HT-29 (cell line): Measurements from ENCODE around the gene SLC26A4. TPM values are rescaled to one million over a fixed set of nuclear protein-coding genes. Genes with fewer than 3 reads are reported as not detected.

Source experiments
- DNase-seq: peaks from one replicate; pipeline ENCODE4 v3.0.0-alpha.2; 2015; ENCODE audit warnings: low spot score
- total RNA-seq: library from RNA; depleted of rRNA; stranded (reverse); fragments of >200 nt; shearing (Covaris generic); gene quantifications from 2 replicates; pipeline ENCODE4 v1.2.3, GENCODE V29; 2014

Gene SLC26A4
- total RNA-seq, 1 experiment from 2014 or later: not detected

- no peak for DNase-seq
Observed at GRCh38 chr7:107659666-107660065, 962 bp upstream of the SLC26A4 start.

GRCh38 chr7:107661081-107661864 is 645 bp downstream of the SLC26A4 start:
- no peak for DNase-seq

- DNase-seq: no peak
Observed at GRCh38 chr7:107661865-107662379, 1.3 kb downstream of the SLC26A4 start.

GRCh38 chr7:107663196-107663595 is 2.6 kb downstream of the SLC26A4 start:
- DNase-seq: no peak

- DNase-seq: no peak
Observed at GRCh38 chr7:107666790-107667189, 6.2 kb downstream of the SLC26A4 start.

GRCh38 chr7:107667341-107667740 is 6.7 kb downstream of the SLC26A4 start:
- DNase-seq: no peak

GRCh38 chr7:107668296-107668695 is 7.7 kb downstream of the SLC26A4 start:
- DNase-seq: no peak

- DNase-seq: no peak
Observed at GRCh38 chr7:107672183-107672582, 11.6 kb downstream of the SLC26A4 start.

- DNase-seq: no peak
Observed at GRCh38 chr7:107676249-107676648, 15.6 kb downstream of the SLC26A4 start.

GRCh38 chr7:107678110-107678753 is 17.6 kb downstream of the SLC26A4 start:
- DNase-seq: no peak

- DNase-seq: no peak
Observed at GRCh38 chr7:107680478-107680877, 19.9 kb downstream of the SLC26A4 start.

GRCh38 chr7:107682886-107683285 is 22.3 kb downstream of the SLC26A4 start:
- DNase-seq: no peak

- DNase-seq: no peak
Observed at GRCh38 chr7:107684287-107684686, 23.7 kb downstream of the SLC26A4 start.

GRCh38 chr7:107684947-107685463 is 24.4 kb downstream of the SLC26A4 start:
- no peak for DNase-seq

- DNase-seq: no peak
Observed at GRCh38 chr7:107686816-107687387, 26.3 kb downstream of the SLC26A4 start.

GRCh38 chr7:107687656-107688055 is 27.0 kb downstream of the SLC26A4 start:
- DNase-seq: no peak

GRCh38 chr7:107689553-107689952 is 28.9 kb downstream of the SLC26A4 start:
- DNase-seq: no peak

GRCh38 chr7:107690084-107690483 is 29.5 kb downstream of the SLC26A4 start:
- DNase-seq: no peak

GRCh38 chr7:107690611-107691010 is 30.0 kb downstream of the SLC26A4 start:
- DNase-seq: no peak

GRCh38 chr7:107691716-107692115 is 31.1 kb downstream of the SLC26A4 start:
- DNase-seq: no peak

- DNase-seq: no peak
Observed at GRCh38 chr7:107692501-107692900, 31.9 kb downstream of the SLC26A4 start.

- DNase-seq: no peak
Observed at GRCh38 chr7:107693396-107693795, 32.8 kb downstream of the SLC26A4 start.
